Hepatocyte (in vitro differentiated cells): ENCODE data around the gene BRI3. TPM values are rescaled to one million over a fixed set of nuclear protein-coding genes. Genes with fewer than 3 reads are reported as not detected.

ENCODE experiments used
- DNase-seq: peaks from one replicate; pipeline ENCODE4 v3.0.0-alpha.2; 2016; ENCODE audit warnings: low spot score
- H2AFZ ChIP-seq: fragments of 200-600 bp; sonication (generic); 2 replicates; pipeline ENCODE4 v1.6.0; 2016; ENCODE audit warnings: antibody characterized with exemption, mild to moderate bottlenecking
- H3K27ac ChIP-seq: fragments of 200-600 bp; sonication (generic); 2 replicates; pipeline ENCODE4 v1.5.1; 2016; ENCODE audit warnings: mild to moderate bottlenecking
- H3K27me3 ChIP-seq: fragments of 200-600 bp; sonication (generic); 2 replicates; pipeline ENCODE4 v1.6.1; 2016
- H3K36me3 ChIP-seq: fragments of 200-600 bp; sonication (generic); replicated peaks from 2 replicates; pipeline ENCODE4 v1.5.1; 2016; ENCODE audit warnings: low read depth; ENCODE audit not compliant: insufficient read depth
- H3K4me1 ChIP-seq: fragments of 200-600 bp; sonication (generic); 2 replicates; pipeline ENCODE4 v1.5.1; 2016; ENCODE audit warnings: mild to moderate bottlenecking, moderate library complexity; ENCODE audit not compliant: insufficient read depth
- H3K4me2 ChIP-seq: fragments of 200-600 bp; sonication (generic); 2 replicates; pipeline ENCODE4 v1.6.0; 2016
- H3K4me3 ChIP-seq: fragments of 200-600 bp; sonication (generic); 2 replicates; pipeline ENCODE4 v1.5.1; 2016; ENCODE audit warnings: mild to moderate bottlenecking
- H3K79me2 ChIP-seq: fragments of 200-600 bp; sonication (generic); 2 replicates; pipeline ENCODE4 v1.6.0; 2017; ENCODE audit warnings: mild to moderate bottlenecking
- H3K9me2 ChIP-seq: fragments of 200-600 bp; sonication (generic); replicated peaks from 2 replicates; pipeline ENCODE4 v1.6.0; 2017; ENCODE audit warnings: mild to moderate bottlenecking; ENCODE audit not compliant: insufficient read depth
- H3K9me3 ChIP-seq: fragments of 200-600 bp; sonication (generic); 2 replicates; pipeline ENCODE4 v1.5.1; 2016; ENCODE audit warnings: low read depth, mild to moderate bottlenecking
- H4K20me1 ChIP-seq: fragments of 200-600 bp; sonication (generic); 2 replicates; pipeline ENCODE4 v1.6.0; 2016; ENCODE audit warnings: mild to moderate bottlenecking; ENCODE audit not compliant: insufficient read depth, poor library complexity, severe bottlenecking
- EZH2 ChIP-seq: fragments of 200-600 bp; sonication (generic); IDR thresholded peaks from 2 replicates; pipeline ENCODE4 v1.6.1; 2016; ENCODE audit warnings: antibody characterized with exemption, mild to moderate bottlenecking, borderline replicate concordance
- EZH2phosphoT487 ChIP-seq: fragments of 200-600 bp; sonication (generic); IDR thresholded peaks from one replicate; pipeline ENCODE4 v1.6.1; 2018; ENCODE audit warnings: antibody characterized with exemption, mild to moderate bottlenecking, low read depth, moderate library complexity; ENCODE audit not compliant: unreplicated experiment, severe bottlenecking
- WGBS: methylation state at CpG from one replicate; pipeline ENCODE4 v1.1.6; 2016; ENCODE audit warnings: low lambda C conversion rate; ENCODE audit errors: missing lambda C conversion rate; 5-methylcytosine and 5-hydroxymethylcytosine counted together
- polyA plus RNA-seq: library from polyadenylated mRNA; unstranded; fragments of >200 nt; fragmentation: Nextera tagmentation; extraction: Ambion mirVana; gene quantifications from 2 replicates; pipeline ENCODE4 v1.2.1, GENCODE V29; 2016
- total RNA-seq: library from RNA; depleted of rRNA; stranded (reverse); fragments of >200 nt; gene quantifications from 2 replicates; pipeline ENCODE4 v1.2.3, GENCODE V29; 2014
- TF ChIP-seq, protein P1 (sequence below): fragments of 200-600 bp; sonication (generic); IDR thresholded peaks from 2 replicates; pipeline ENCODE4 v1.5.1; 2016; ENCODE audit warnings: antibody characterized with exemption, mild to moderate bottlenecking; ENCODE audit not compliant: poor library complexity

BRI3 gene
- total and polyA plus RNA-seq, 2 experiments from 2014 or later, result 71.5 to 101 TPM

DNA sequence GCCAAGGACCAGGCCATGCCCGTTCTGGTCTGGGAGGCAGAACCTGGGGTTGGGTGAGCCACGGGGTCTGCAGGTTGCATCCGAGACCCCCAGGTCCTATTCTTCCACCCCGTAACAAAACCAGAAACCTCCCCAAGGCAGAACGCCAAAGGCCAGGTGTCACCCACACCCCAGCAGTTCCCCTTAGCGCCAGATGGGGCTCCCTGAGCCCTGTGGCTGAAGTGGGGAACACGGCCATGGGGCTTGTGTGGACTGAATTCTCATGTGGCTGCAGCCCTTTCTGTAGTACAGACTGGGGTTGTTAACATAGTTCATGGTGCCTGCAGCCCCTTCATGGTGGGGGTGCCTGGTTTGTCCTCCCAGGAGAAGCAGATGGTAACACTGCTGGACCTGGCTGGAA, 10.2 kb downstream of the BRI3 start:
- DNase-seq, result peak; percentile 22
- H4K20me1 ChIP-seq, result peaks cover 68% of the 10 kb centered on the region
- H3K27ac ChIP-seq, result no peak overlapping the region
- H2AFZ ChIP-seq, result no peak overlapping the region
- H3K4me3 ChIP-seq, result no peak overlapping the region
- no peaks in the 10 kb centered on the region for H3K27me3 ChIP-seq
- H3K79me2 ChIP-seq, result peaks cover 37% of the 10 kb centered on the region
- TF ChIP-seq EZH2phosphoT487 (no peak), EZH2 (no peak)
- TF ChIP-seq, protein P1, sequence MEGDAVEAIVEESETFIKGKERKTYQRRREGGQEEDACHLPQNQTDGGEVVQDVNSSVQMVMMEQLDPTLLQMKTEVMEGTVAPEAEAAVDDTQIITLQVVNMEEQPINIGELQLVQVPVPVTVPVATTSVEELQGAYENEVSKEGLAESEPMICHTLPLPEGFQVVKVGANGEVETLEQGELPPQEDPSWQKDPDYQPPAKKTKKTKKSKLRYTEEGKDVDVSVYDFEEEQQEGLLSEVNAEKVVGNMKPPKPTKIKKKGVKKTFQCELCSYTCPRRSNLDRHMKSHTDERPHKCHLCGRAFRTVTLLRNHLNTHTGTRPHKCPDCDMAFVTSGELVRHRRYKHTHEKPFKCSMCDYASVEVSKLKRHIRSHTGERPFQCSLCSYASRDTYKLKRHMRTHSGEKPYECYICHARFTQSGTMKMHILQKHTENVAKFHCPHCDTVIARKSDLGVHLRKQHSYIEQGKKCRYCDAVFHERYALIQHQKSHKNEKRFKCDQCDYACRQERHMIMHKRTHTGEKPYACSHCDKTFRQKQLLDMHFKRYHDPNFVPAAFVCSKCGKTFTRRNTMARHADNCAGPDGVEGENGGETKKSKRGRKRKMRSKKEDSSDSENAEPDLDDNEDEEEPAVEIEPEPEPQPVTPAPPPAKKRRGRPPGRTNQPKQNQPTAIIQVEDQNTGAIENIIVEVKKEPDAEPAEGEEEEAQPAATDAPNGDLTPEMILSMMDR, result peak; percentile 11
- peaks cover 3% of the 10 kb centered on the region for H3K4me1 ChIP-seq
- no peaks in the 10 kb centered on the region for H3K9me3 ChIP-seq
- 95% methylated on average over 7 of the region's 7 CpGs for WGBS
- H3K36me3 ChIP-seq, result no peaks in the 10 kb centered on the region
- no peaks in the 10 kb centered on the region for H3K9me2 ChIP-seq
- no peak overlapping the region for H3K4me2 ChIP-seq

DNA sequence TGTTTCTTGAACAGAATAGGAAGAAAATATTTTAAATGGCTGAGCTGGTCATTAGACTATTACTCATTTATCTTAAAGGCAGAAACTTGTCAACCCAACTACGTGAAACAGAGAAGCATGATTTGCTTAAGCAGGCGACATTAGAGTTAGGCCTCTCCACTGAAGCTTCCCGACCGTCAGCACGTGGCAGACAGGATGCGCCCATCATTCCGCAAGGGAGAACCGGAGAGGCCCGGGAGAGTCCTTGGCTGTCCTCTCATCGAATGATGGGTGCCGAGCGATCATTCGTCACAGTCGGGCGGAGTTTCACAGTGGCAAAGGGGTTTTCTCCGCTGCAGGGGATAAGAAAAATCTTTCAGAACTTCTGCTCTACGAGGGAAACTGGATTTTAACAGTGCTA, 11.8 kb downstream of the BRI3 start:
- H3K4me2 ChIP-seq, result no peak overlapping the region
- 89% methylated on average over 17 of the region's 17 CpGs for WGBS
- no peak overlapping the region for H3K27ac ChIP-seq
- H3K9me2 ChIP-seq, result no peaks in the 10 kb centered on the region
- no peak for DNase-seq
- H4K20me1 ChIP-seq, result peaks cover 53% of the 10 kb centered on the region
- H3K4me1 ChIP-seq, result peaks cover 3% of the 10 kb centered on the region
- no peaks in the 10 kb centered on the region for H3K27me3 ChIP-seq
- no peaks in the 10 kb centered on the region for H3K36me3 ChIP-seq
- TF ChIP-seq EZH2phosphoT487 (no peak), EZH2 (no peak)
- TF ChIP-seq, protein P1, result no peak
- no peaks in the 10 kb centered on the region for H3K9me3 ChIP-seq
- H3K4me3 ChIP-seq, result no peak overlapping the region
- H3K79me2 ChIP-seq, result peaks cover 21% of the 10 kb centered on the region
- H2AFZ ChIP-seq, result no peak overlapping the region

DNA sequence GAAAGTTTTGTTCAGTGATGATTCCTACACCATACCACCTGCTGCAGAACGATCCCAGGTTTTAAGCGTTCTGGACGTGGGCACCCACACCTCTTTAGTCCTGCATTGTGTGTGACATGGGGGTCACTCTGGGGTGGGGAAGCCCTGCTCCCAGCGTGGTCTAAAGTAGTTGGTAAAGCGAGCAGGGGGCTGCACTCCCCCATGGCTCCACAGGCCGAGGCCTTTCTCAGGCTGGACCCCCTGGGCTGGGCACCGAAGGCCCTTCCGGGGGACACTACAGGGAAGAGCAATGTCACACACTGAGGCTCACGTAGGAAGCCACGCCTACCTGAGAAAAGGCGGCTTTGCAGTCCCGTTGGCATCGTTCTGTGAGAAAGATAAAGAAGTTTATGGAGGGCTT, 12.3 kb downstream of the BRI3 start:
- TF ChIP-seq EZH2 (no peak), EZH2phosphoT487 (no peak)
- TF ChIP-seq, protein P1, result no peak
- DNase-seq, result peak; percentile 8
- Histone ChIP-seq H3K9me2 (no peaks in the 10 kb centered on the region), H3K9me3 (no peaks in the 10 kb centered on the region), H3K4me2 (no peak overlapping the region), H3K27ac (no peak overlapping the region), H3K36me3 (no peaks in the 10 kb centered on the region), H3K4me1 (peaks cover 3% of the 10 kb centered on the region), H3K4me3 (no peak overlapping the region), H4K20me1 (peaks cover 48% of the 10 kb centered on the region), H3K79me2 (peaks cover 18% of the 10 kb centered on the region), H2AFZ (no peak overlapping the region), H3K27me3 (no peaks in the 10 kb centered on the region)
- WGBS, result 95% methylated on average over 13 of the region's 13 CpGs

DNA sequence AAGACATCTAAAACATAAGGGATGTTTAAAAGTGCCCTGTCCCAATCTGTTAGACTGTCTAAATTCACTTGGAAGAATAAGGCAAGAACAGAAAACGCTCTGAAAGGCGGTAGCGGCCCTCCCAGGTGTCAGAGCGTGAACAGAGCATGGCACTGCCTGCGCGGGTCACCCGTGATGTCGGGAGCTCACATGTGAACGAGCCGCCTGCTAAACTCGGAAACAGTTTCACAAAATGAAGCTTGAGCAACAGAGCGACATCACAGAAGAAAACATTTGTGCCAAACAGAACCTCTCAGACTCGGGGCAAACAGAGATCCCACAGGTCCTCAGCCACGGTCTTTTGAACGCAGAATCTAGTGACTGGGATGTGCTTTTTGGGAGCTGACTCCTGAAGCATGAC, 12.8 kb downstream of the BRI3 start:
- no peak for TF ChIP-seq EZH2
- no peak for TF ChIP-seq EZH2phosphoT487
- TF ChIP-seq, protein P1, result no peak
- Histone ChIP-seq H4K20me1 (peaks cover 42% of the 10 kb centered on the region), H3K79me2 (peaks cover 12% of the 10 kb centered on the region), H3K4me3 (no peak overlapping the region), H3K4me2 (no peak overlapping the region), H3K9me3 (no peaks in the 10 kb centered on the region), H2AFZ (no peak overlapping the region), H3K9me2 (no peaks in the 10 kb centered on the region), H3K27me3 (no peaks in the 10 kb centered on the region), H3K36me3 (no peaks in the 10 kb centered on the region), H3K27ac (no peak overlapping the region), H3K4me1 (peaks cover 3% of the 10 kb centered on the region)
- WGBS, result 87% methylated on average over 15 of the region's 15 CpGs
- DNase-seq, result no peak
